Epithelial cell of esophagus (primary cell): ENCODE measurements around the gene SEL1L3.
A peak's percentile ranks its signal among the peaks of the same experiment; 100 is the strongest.

ENCODE experiments used
- DNase-seq: peaks from one replicate; pipeline ENCODE4 v3.0.0; 2010; ENCODE audit warnings: low read depth
- H3K4me3 ChIP-seq: 2 replicates; pipeline ENCODE4 v1.5.1; 2011; ENCODE audit warnings: mild to moderate bottlenecking, low read length, control low read depth
- TF ChIP-seq, protein P1 (sequence below): IDR thresholded peaks from 2 replicates; pipeline ENCODE4 v1.5.1; 2011; ENCODE audit warnings: low read depth, mild to moderate bottlenecking, low read length, control low read depth, inconsistent platforms; ENCODE audit not compliant: insufficient read depth; ENCODE audit errors: missing control alignments

SEL1L3 gene

DNA sequence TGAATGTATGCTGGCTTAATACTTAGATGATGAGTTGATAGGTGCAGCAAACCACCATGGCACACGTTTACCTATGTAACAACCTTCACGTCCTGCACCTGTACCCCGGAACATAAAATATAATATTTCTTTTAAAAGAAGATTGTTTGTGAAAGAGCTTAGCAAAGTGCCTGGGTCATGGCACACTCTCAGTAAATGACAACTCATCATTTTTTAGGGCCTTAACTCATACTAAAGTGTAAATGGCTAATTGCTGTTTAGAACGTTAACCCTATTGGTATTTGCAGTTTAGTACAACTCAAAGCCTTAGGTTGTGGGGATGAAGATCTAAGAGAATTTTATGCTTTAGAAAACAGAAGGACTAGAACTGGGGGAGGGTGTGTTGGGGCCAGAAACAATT, 67.7 kb downstream of the SEL1L3 start:
- TF ChIP-seq, protein P1, sequence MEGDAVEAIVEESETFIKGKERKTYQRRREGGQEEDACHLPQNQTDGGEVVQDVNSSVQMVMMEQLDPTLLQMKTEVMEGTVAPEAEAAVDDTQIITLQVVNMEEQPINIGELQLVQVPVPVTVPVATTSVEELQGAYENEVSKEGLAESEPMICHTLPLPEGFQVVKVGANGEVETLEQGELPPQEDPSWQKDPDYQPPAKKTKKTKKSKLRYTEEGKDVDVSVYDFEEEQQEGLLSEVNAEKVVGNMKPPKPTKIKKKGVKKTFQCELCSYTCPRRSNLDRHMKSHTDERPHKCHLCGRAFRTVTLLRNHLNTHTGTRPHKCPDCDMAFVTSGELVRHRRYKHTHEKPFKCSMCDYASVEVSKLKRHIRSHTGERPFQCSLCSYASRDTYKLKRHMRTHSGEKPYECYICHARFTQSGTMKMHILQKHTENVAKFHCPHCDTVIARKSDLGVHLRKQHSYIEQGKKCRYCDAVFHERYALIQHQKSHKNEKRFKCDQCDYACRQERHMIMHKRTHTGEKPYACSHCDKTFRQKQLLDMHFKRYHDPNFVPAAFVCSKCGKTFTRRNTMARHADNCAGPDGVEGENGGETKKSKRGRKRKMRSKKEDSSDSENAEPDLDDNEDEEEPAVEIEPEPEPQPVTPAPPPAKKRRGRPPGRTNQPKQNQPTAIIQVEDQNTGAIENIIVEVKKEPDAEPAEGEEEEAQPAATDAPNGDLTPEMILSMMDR, result no peak
- DNase-seq, result no peak
- H3K4me3 ChIP-seq, result no peak overlapping the region

DNA sequence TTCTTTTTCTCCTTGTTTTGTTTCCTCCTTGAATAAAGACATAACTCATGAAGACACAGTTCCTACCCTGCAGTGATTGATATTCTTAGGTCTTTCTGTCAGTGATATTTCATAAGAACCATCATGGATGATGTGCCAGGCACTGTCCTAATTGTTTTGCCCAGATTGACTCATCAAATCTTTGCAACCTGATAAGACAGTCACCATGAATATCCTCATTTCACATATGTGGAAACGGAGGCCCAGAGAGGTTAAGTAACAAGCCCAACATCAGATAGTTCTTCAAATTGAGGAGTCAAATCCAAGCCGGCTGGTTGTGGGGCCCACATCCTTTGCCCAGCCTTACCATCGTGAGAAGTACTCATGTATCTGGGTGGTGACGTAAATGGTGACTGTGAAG, 69.9 kb downstream of the SEL1L3 start:
- H3K4me3 ChIP-seq, result no peak overlapping the region
- peak; percentile 59 for DNase-seq
- TF ChIP-seq, protein P1, result no peak

- peak; percentile 49 for DNase-seq
- no peak overlapping the region for H3K4me3 ChIP-seq
- TF ChIP-seq, protein P1, result peak; percentile 50
Observed at GRCh38 chr4:25792200-25792791, 70.5 kb downstream of the SEL1L3 start.

DNA sequence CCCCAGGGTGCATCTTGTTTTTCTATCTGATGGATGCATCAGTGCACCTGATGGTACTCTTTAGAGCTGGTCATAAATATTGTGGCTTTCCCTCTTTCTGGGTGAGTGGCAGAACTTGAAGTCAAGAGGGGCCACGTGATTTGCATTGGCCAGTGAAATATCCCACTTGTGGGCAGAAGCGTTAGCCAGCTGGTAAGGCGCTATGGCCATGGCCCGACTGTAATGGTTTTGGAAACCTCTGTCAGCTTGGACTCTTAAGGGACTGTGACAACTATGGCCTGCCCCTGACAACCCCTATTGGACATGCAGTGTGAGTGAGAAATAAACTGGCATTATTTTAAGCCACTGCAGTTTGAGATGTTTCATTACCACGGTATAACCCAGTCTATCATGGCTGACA, 72.8 kb downstream of the SEL1L3 start:
- no peak for DNase-seq
- TF ChIP-seq, protein P1, result no peak
- no peak overlapping the region for H3K4me3 ChIP-seq

DNA sequence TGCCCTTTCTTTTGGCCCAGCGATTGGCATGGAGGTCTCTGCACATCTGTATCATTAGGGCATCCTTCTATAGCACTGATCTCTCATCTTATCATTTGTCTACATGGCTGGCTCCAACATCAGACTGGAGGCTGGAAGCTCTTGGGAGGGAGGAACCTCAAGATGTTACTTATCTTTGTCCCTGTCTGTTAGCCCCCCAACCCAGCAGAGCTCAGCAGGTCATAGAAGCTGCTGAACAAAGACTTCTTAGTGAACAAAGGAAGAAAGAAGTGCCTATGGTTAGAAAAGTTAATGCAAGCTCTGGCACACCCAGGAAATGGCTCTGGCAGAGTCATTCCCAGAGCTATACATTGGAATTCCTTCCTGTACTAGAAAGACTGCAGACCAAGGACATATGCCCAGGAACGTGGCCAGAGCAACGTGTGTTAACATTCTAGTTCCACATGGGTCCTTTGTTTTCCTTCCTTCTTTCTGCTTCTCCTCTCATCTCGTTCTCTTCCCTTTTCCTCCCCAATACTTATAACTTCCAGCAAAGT, 74.0 kb downstream of the SEL1L3 start:
- peak; percentile 45 for DNase-seq

DNA sequence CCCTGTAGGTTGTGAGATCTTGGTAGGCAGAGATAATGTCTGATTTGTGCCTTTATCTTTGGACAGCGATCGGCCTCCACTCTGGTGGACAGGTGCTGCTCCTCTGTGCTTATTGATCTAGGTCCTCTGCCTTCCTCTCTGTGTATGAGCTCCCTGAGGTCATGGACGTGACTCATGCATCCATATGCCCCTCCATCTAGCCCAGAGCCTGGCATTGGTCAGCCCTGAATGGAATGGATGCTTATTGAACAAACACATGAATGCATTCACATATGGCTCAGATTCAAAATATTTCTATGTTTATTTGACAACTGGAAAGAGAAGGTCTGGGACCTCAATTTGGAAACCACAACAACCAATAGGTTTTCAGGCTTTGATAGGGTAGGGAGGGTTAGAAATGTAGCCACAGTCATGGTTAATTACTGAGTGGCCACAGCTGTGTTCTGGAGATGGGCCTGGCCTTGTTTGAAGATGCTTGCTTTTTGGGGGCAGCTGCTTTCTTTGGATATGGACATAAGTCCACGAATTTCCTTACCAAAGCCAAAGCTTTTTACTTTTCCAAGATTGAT, 76.2 kb downstream of the SEL1L3 start:
- H3K4me3 ChIP-seq, result no peak overlapping the region
- no peak for DNase-seq
- TF ChIP-seq, protein P1, result no peak

More for the DNA sequence above, 74.0 kb downstream of the SEL1L3 start:
- TF ChIP-seq, protein P1, result no peak
- H3K4me3 ChIP-seq, result no peak overlapping the region

DNA sequence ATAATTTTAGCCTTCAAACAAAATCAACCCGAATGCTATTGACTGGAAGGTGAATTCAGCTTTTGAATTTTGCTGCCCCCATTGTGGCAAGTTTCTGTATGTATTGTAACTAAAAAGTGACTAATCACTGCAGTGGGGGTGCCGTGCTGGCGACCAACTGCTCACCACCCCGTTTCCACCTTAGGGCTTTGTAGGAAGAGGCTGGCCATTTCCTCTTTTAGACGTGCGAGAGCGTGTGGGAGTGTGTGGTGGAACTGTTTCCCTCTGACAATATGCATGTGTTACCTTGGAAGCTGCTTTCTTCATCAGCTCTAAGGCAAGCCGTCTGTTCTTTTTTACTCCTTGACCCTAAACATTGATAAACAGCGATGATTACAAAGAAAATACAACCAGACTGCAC, 78.8 kb downstream of the SEL1L3 start:
- TF ChIP-seq, protein P1, result no peak
- no peak for DNase-seq
- no peak overlapping the region for H3K4me3 ChIP-seq
